HAP-1 (cell line): ENCODE data around the gene DDO.

Experiments
- DNase-seq, 2 experiments: peaks; one replicate each; pipeline ENCODE4 v3.0.0-alpha.2; 2016 to 2020; ENCODE audit warnings: low spot score in 2 of 2
- H3K27me3 ChIP-seq: fragments of 250-450 bp; sonication (Bioruptor Pico); 2 replicates; pipeline ENCODE4 v1.5.1; 2020; ENCODE audit warnings: low read depth, mild to moderate bottlenecking, moderate library complexity
- H3K36me3 ChIP-seq: fragments of 250-450 bp; sonication (Bioruptor Pico); replicated peaks from 2 replicates; pipeline ENCODE4 v1.5.1; 2020; ENCODE audit warnings: mild to moderate bottlenecking
- H3K4me1 ChIP-seq: fragments of 250-450 bp; sonication (Bioruptor Pico); 2 replicates; pipeline ENCODE4 v1.5.1; 2020; ENCODE audit warnings: mild to moderate bottlenecking
- H3K4me3 ChIP-seq: fragments of 250-450 bp; sonication (Bioruptor Pico); 2 replicates; pipeline ENCODE4 v1.5.1; 2020; ENCODE audit warnings: mild to moderate bottlenecking, moderate library complexity
- H3K9me3 ChIP-seq: fragments of 250-450 bp; sonication (Bioruptor Pico); 2 replicates; pipeline ENCODE4 v1.5.1; 2020; ENCODE audit warnings: mild to moderate bottlenecking, moderate library complexity
- in situ Hi-C: fragments of 300-500 bp; cut with MboI; formaldehyde crosslinking; loops from 3 replicates; pipeline ENCODE4 v1.14.3; 2020; ENCODE audit warnings: low sequenced_read_pairs, inconsistent platforms, mixed read lengths

The DDO gene

DNA sequence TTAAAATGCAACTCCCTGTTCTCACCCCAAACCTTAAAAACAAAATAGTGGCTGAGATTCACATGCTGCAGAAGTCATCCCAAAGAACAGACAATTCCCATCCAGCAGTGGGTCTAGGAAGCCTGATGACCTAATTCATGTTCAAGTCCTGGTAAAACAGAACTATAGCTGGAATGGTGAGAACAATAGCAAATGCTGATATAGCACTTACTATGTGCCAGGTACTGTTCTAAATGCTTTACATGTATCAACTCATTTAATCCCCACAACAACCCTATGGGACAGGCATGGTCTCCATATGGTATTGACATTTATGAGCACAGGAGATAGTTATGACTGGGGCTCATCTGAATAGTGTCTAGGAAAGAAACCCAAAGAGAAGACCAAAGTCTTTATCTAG, 5.6 kb downstream of the DDO start:
- Histone ChIP-seq H3K27me3 (0 out of 2 replicates have a peak, but pooled peaks cover 3% of the 10 kb centered on the region), H3K4me1 (no peaks in the 10 kb centered on the region), H3K4me3 (no peak overlapping the region), H3K9me3 (no peaks in the 10 kb centered on the region), H3K36me3 (no peaks in the 10 kb centered on the region)
- no peak for DNase-seq
- in situ Hi-C loops = no loop called here

DNA sequence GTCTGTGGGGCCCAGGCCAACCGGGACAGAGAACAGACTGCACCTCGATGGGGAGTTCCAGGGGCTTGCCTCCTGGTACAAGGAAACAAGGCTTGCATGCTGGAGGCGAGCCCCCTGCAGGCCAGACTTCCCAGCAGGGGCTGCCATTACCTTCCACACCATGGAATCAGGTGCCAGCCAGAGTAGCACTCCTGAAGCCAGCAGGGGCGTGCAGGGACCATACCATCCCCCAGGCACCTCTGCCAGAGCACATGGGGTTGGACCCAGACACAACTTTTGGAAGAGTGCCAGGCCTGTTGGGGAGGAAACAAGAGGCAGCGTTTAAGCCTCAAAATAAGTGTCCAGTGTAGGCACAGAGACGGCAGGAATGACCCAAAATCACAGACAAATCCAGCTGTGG, 6.5 kb downstream of the DDO start:
- Histone ChIP-seq H3K4me3 (no peak overlapping the region), H3K4me1 (no peaks in the 10 kb centered on the region), H3K27me3 (0 out of 2 replicates have a peak, but pooled peaks cover 3% of the 10 kb centered on the region), H3K36me3 (no peaks in the 10 kb centered on the region), H3K9me3 (no peaks in the 10 kb centered on the region)
- peak in 1 of 2 experiments; percentile 15 for DNase-seq
- in situ Hi-C loops = no loop called here

DNA sequence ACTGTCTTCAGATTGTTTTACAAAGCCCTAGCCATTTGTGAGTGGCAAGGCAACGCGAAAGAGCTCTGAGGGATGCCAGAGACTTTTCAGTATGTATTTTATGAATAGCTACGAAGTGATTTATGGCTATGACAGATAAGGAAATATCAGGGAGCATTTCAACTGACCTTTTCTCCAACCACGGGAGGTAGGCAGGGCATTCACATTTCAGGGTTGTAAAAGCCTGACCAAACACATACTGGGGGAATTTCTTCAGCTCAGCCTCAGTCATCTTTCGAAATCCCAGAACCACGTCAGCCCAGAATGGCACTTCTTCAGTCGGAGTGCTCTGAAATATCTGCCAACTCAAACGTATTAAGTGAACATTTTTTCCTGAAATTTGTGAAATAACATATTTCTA, 10.8 kb downstream of the DDO start:
- DNase-seq = no peak
- in situ Hi-C loops = no loop called here

DNA sequence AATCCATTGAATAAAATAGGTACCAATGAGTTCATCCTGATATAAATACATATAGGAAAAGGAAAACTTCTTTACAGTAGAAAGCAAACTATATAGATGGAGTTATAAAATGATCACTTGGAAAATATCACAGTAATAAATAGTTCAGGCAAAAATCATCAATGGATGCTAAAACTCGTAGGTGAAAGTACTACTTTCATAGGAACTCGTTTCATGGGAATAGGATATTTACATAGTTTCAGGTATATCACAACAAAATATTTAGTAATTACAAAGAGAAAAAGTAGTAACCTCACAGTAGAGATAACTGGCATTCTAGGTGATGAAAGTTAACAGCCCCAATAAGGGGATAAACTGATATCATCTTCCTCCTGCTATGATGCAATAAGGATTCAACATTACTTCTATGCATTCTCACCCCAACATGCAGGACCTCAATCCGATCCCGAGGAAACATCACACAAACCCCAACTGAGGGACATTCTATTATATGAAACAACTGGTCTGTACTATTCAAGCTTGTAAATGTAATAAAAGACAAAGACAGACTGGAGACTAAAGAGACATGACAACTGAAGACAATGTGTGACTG, 13.7 kb downstream of the DDO start:
- no peaks in the 10 kb centered on the region for H3K36me3 ChIP-seq
- in situ Hi-C loops = no loop called here
- H3K27me3 ChIP-seq = no peaks in the 10 kb centered on the region
- DNase-seq = no peak
- no peaks in the 10 kb centered on the region for H3K4me1 ChIP-seq
- no peak overlapping the region for H3K4me3 ChIP-seq
- no peaks in the 10 kb centered on the region for H3K9me3 ChIP-seq

More for the DNA sequence above, 10.8 kb downstream of the DDO start:
- Histone ChIP-seq H3K9me3 (no peaks in the 10 kb centered on the region), H3K4me3 (no peak overlapping the region), H3K4me1 (no peaks in the 10 kb centered on the region), H3K27me3 (no peaks in the 10 kb centered on the region), H3K36me3 (no peaks in the 10 kb centered on the region)

DNA sequence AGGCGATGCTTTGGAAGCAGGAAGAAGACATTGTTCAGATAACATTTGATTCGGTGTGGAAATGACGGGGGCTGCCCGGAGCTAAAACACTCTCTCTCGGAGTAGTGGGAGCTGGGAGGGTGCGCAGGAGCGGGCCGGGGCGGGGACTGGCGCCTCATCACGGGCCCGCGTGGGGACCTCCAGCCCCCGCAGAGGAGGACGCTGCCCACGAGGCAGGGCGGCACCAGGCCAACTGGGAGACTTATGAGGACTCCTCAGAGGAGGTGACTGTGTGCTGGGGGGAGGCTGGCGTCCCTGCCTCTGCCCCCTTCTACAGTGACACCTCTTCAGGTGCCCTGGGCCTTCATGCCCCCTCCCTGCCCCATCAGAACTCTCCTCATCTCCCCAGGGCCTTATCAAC, 15.2 kb downstream of the DDO start:
- no peak for DNase-seq
- no peaks in the 10 kb centered on the region for H3K9me3 ChIP-seq
- H3K27me3 ChIP-seq = no peaks in the 10 kb centered on the region
- H3K4me3 ChIP-seq = no peak overlapping the region
- in situ Hi-C loops = no loop called here
- H3K36me3 ChIP-seq = no peaks in the 10 kb centered on the region
- no peaks in the 10 kb centered on the region for H3K4me1 ChIP-seq

DNA sequence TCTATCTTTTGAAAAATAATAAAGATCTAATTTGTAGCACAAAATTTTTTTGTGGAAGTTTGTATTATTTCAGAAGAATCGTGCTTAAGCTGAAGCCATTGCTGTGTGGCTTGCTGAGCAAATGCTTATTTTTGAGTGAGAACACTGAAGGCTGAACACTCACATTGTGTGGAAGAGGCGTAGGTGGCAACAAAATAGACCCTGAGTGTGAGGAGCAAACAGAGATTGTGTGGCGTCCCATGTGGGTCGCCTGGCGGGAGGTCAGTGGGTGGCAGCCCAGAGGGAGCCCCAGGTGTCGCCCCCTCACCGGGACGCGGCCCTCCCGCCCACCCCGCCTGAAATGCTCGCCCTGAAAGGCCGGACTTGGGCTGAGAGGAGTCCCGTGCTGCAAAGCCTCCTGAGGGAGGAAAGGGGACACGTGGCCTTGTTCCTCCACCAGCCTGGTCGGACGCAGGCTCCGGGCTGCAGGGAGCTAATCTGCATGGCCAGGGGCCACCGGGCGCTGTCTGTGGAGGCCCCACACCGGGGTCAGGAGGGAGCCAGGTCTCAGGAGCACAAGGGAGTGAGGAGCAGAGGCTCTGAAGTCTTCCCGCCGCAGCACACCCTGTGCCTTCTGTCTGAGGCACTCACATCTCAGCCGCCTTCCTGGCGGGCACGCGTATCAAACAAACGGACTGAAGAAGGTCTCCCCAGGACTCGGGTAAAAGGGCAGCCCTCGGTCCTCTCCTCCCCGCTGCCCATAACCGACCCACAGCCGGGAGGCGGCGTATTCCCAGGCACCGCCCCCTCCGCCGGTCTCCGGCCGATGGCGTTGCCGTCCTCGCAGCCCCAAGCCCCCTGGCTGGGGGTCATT, 15.9 kb downstream of the DDO start:
- no peaks in the 10 kb centered on the region for H3K9me3 ChIP-seq
- H3K27me3 ChIP-seq = no peaks in the 10 kb centered on the region
- no peak overlapping the region for H3K4me3 ChIP-seq
- no peak for DNase-seq
- no peaks in the 10 kb centered on the region for H3K36me3 ChIP-seq
- H3K4me1 ChIP-seq = no peaks in the 10 kb centered on the region
- in situ Hi-C loops = loop anchor here (10.0 to 25.0 kb wide), 3 partner anchors 337 to 875 kb away; no protein-coding TSS in a partner anchor

DNA sequence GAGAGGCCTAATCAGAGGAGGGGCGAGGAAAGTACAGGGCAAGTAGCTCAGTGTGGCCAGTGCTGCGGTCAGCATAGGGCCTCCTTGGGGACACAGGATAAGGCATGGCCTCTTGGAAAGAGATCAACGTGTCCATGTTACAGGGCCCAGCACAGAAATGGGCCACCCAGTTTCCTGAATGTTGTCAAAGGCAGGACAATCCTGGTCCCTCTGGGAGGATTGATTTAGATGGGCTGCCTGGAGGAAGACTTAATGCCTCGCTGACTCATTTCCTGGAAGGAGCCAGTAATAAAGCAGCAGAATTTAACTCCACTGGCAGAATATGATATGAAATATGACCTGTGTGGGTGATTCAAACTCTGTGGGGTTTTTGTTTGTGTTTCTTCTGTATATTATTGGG, 16.6 kb downstream of the DDO start:
- DNase-seq = no peak
- no peaks in the 10 kb centered on the region for H3K4me1 ChIP-seq
- no peaks in the 10 kb centered on the region for H3K36me3 ChIP-seq
- H3K9me3 ChIP-seq = no peaks in the 10 kb centered on the region
- in situ Hi-C loops = loop anchor here (10.0 to 25.0 kb wide), 3 partner anchors 336 to 874 kb away; no protein-coding TSS in a partner anchor
- H3K27me3 ChIP-seq = no peaks in the 10 kb centered on the region
- no peak overlapping the region for H3K4me3 ChIP-seq

DNA sequence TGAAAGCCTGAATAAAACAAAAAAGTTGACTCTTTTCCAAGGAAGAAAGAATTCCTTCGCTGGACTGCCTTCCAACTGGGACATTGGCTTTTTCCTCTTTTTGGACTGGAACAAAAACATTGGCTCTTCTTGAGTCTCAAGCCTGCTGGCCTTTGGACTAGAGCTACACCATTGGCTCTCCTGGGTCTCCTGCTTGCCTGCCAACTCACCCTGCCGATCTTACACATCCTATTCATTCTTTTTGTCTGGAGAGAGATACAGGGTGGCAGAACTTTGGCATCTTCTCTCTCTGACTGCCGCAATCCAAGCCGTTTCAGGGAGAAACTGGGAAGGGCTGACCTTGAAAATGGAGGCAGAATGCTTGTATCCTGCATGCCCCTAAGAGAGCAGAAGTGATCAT, 20.2 kb downstream of the DDO start:
- Histone ChIP-seq H3K27me3 (no peaks in the 10 kb centered on the region), H3K4me1 (peaks cover 5% of the 10 kb centered on the region), H3K36me3 (no peaks in the 10 kb centered on the region), H3K4me3 (no peak overlapping the region), H3K9me3 (no peaks in the 10 kb centered on the region)
- DNase-seq = no peak
- in situ Hi-C loops = loop anchor here (10.0 to 25.0 kb wide), 3 partner anchors 333 to 870 kb away; no protein-coding TSS in a partner anchor

DNA sequence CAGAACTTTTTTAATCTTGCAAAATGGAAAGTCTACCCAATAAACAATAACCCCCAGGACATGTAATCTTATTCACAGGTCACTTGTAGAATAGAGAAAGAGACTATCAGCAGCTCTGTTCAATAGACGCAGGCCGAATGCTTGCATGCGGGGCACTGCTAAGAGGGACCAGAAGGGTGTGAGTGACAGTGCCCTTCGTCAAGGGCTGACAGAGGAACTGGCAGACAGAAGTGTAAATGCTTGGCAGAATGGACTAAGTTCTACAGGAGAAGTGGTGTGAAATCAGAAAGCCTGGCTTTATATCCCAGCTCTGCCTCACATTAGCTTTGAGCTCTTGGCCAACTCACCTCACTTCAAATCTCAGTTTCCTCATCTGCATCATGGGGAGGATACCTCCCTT, 21.0 kb downstream of the DDO start:
- in situ Hi-C loops = loop anchor here (10.0 to 25.0 kb wide), 3 partner anchors 332 to 870 kb away; no protein-coding TSS in a partner anchor

DNA sequence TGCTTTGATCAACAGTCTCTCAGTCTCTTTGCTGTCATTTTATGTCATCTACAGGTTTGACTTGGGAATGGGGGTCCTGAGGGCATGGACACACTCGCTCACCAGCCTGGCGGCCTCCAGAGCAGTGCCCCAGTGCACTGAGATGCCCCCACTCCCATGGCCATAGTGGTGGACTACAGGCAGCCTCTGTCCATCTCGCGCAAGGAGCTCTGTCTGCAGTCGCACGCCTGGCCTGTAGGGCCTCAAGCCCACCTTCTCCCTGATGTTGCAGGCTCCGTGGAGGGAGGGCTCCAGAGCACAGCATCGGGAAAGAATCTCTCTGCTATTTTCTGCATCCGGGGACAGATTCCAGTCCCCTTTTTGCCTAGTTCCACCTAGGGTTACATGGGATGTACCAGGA, 22.6 kb downstream of the DDO start:
- Histone ChIP-seq H3K36me3 (no peaks in the 10 kb centered on the region), H3K27me3 (no peaks in the 10 kb centered on the region), H3K9me3 (no peaks in the 10 kb centered on the region), H3K4me1 (peaks cover 12% of the 10 kb centered on the region), H3K4me3 (no peak overlapping the region)
- no peak for DNase-seq
- in situ Hi-C loops = loop anchor here (10.0 to 25.0 kb wide), 3 partner anchors 330 to 868 kb away; no protein-coding TSS in a partner anchor

More for the DNA sequence above, 21.0 kb downstream of the DDO start:
- peaks cover 6% of the 10 kb centered on the region for H3K4me1 ChIP-seq
- no peak overlapping the region for H3K4me3 ChIP-seq
- no peak for DNase-seq
- H3K36me3 ChIP-seq = no peaks in the 10 kb centered on the region
- H3K27me3 ChIP-seq = no peaks in the 10 kb centered on the region
- H3K9me3 ChIP-seq = no peaks in the 10 kb centered on the region

DNA sequence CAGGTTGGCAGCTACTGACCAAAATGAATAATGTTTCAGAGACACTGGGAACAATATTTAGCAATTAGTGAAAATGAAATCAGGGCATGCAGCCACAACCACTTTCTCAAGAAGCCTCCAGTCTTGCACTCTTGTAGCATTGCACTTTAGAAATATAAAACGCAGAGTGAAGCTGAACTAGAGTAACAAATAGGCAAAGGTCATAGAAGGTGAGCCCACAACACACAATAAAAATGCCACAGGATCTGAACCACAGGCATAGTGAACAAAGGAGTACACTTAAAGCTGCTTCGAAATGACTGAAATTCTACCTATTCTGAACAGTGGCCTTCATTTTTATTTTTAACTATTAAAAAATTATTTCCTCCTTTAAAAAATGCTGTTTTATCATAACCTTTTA, 25.0 kb downstream of the DDO start:
- Histone ChIP-seq H3K9me3 (no peaks in the 10 kb centered on the region), H3K36me3 (no peaks in the 10 kb centered on the region)
- in situ Hi-C loops = loop anchor here (10.0 to 25.0 kb wide), 3 partner anchors 328 to 866 kb away; no protein-coding TSS in a partner anchor

DNA sequence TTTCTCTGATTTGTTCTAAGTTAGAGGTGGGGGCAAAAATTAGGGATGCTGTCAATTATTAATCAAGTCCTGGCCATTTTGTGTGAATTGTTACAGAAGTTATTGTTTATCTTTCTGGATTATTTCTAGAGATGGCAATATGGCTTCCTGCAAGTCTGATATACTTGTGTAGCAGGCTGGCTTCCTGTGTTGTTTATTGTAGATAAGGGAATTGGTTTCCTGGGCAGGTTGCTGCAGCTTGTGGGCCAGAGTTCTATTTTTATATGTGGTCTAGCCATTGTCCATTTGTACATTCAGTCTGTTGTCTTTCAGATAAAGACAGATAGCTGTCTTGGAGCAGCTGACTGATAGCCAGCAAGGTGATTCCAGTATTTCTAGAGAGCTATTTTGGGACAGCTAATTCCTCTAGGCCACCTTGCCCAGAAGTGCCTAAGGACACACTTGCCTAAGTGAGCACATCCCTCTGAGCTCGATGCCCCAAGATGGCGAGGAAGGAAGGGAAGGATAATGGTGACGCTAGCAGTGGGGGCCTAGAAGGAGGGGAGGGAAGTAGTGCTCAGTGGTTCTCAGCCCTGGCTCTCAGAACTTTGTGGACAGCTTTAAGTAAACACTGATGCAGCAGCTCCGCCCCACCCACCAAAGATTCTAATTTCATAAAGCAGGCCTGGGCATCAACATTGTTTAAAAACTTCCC, 25.5 kb downstream of the DDO start:
- Histone ChIP-seq H3K4me3 (no peak overlapping the region), H3K9me3 (no peaks in the 10 kb centered on the region), H3K27me3 (no peaks in the 10 kb centered on the region), H3K36me3 (no peaks in the 10 kb centered on the region), H3K4me1 (peaks cover 28% of the 10 kb centered on the region)
- DNase-seq = no peak
- in situ Hi-C loops = loop anchor here (10.0 to 25.0 kb wide), 3 partner anchors 328 to 865 kb away; no protein-coding TSS in a partner anchor

More for the DNA sequence above, 25.0 kb downstream of the DDO start:
- H3K27me3 ChIP-seq = no peaks in the 10 kb centered on the region
- H3K4me3 ChIP-seq = no peak overlapping the region
- H3K4me1 ChIP-seq = peaks cover 24% of the 10 kb centered on the region
- no peak for DNase-seq

DNA sequence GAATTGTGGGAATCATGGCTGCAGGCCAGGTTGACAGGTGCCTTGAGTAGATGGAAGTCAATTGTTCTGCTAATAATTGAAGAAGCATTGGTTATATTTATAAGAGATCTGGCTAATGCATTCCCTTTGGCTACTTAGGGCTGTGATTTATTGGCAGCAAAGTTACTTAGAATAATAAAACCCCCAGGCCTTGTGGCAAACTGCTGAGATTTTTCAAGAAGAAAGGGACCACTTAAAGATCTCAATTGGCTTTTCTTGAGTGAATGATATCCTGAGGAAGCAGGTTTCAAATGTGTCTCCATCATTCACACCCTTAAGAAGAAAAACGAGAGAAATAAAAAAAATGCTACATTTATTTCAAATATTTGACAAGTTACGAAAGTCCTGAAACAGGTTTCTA, 27.4 kb downstream of the DDO start:
- H3K27me3 ChIP-seq = no peaks in the 10 kb centered on the region
- H3K9me3 ChIP-seq = no peaks in the 10 kb centered on the region
- in situ Hi-C loops = loop anchor here (25.0 kb wide), 2 partner anchors 326 to 676 kb away; no protein-coding TSS in a partner anchor
- no peaks in the 10 kb centered on the region for H3K36me3 ChIP-seq
- DNase-seq = peak in 1 of 2 experiments; percentile 62
- H3K4me3 ChIP-seq = no peak overlapping the region
- peaks cover 28% of the 10 kb centered on the region for H3K4me1 ChIP-seq
